Neuronal stem cell (in vitro differentiated cells): ENCODE data around the gene CD44.
A peak's percentile ranks its signal among the peaks of the same experiment; 100 is the strongest.

ENCODE experiments used
- DNase-seq: peaks from one replicate; pipeline ENCODE4 v3.0.0-alpha.2; 2013; ENCODE audit warnings: low spot score
- H2AFZ ChIP-seq: one replicate; pipeline ENCODE4 v1.6.1; 2013; ENCODE audit warnings: mild to moderate bottlenecking, low read length, inconsistent platforms
- H2AK5ac ChIP-seq: 2 replicates; pipeline ENCODE4 v1.6.1; 2013; ENCODE audit warnings: low read depth, mild to moderate bottlenecking, inconsistent platforms, low read length, moderate library complexity, mixed read lengths
- H2BK120ac ChIP-seq: 2 replicates; pipeline ENCODE4 v1.6.1; 2013; ENCODE audit warnings: low read depth, mild to moderate bottlenecking, inconsistent platforms, low read length, moderate library complexity, mixed read lengths
- H2BK12ac ChIP-seq: one replicate; pipeline ENCODE4 v1.6.1; 2013; ENCODE audit warnings: low read length, inconsistent platforms
- H2BK15ac ChIP-seq: 2 replicates; pipeline ENCODE4 v1.6.1; 2013; ENCODE audit warnings: mild to moderate bottlenecking, low read length, inconsistent platforms, mixed read lengths
- H2BK5ac ChIP-seq: one replicate; pipeline ENCODE4 v1.6.1; 2013; ENCODE audit warnings: inconsistent platforms, mild to moderate bottlenecking, low read length, moderate library complexity
- H3K14ac ChIP-seq: one replicate; pipeline ENCODE4 v1.6.1; 2013; ENCODE audit warnings: low read length, inconsistent platforms
- H3K18ac ChIP-seq: 2 replicates; pipeline ENCODE4 v1.6.1; 2013; ENCODE audit warnings: low read length, inconsistent platforms
- H3K23ac ChIP-seq: 2 replicates; pipeline ENCODE4 v1.6.1; 2013; ENCODE audit warnings: low read depth, mild to moderate bottlenecking, mixed read lengths, low read length, inconsistent platforms; ENCODE audit not compliant: poor library complexity
- H3K27ac ChIP-seq: replicated peaks from 3 replicates; pipeline ENCODE4 v1.5.1; 2013; ENCODE audit warnings: low read length, inconsistent platforms
- H3K27me3 ChIP-seq, 3 experiments: 2 replicates each; pipeline ENCODE4 v1.6.1; 2013; ENCODE audit warnings: low read length in 3 of 3, mild to moderate bottlenecking in 2 of 3, inconsistent platforms in 1 of 3, low read depth in 1 of 3, mixed read lengths in 1 of 3, moderate library complexity in 1 of 3; ENCODE audit not compliant: control insufficient read depth in 3 of 3, insufficient read depth in 3 of 3
- H3K36me3 ChIP-seq, 2 donors: replicated peaks in 1 of 2; 2 replicates each; pipeline ENCODE4 v1.6.1; 2013; ENCODE audit warnings: low read length in 2 of 2; ENCODE audit not compliant: control insufficient read depth in 2 of 2, insufficient read depth in 2 of 2
- H3K4ac ChIP-seq: 2 replicates; pipeline ENCODE4 v1.6.1; 2013; ENCODE audit warnings: inconsistent platforms, mild to moderate bottlenecking, low read length, moderate library complexity
- H3K4me1 ChIP-seq, 2 donors: 1 replicate in 1 of 2; 2 replicates in 1 of 2; pipeline ENCODE4 v1.6.1; 2013; ENCODE audit warnings: low read length in 2 of 2, low read depth in 1 of 2; ENCODE audit not compliant: control insufficient read depth in 2 of 2, insufficient read depth in 1 of 2
- H3K4me2 ChIP-seq: one replicate; pipeline ENCODE4 v1.6.1; 2013; ENCODE audit warnings: mild to moderate bottlenecking, low read length, inconsistent platforms; ENCODE audit not compliant: insufficient read depth, poor library complexity, severe bottlenecking
- H3K4me3 ChIP-seq, 2 donors: 2 replicates each; pipeline ENCODE4 v1.5.1; 2013; ENCODE audit warnings: low read length in 2 of 2, mild to moderate bottlenecking in 2 of 2, inconsistent platforms in 1 of 2, moderate library complexity in 1 of 2
- H3K79me1 ChIP-seq: one replicate; pipeline ENCODE4 v1.6.1; 2013; ENCODE audit warnings: low read depth, mild to moderate bottlenecking, inconsistent platforms, low read length, moderate library complexity
- H3K9ac ChIP-seq: one replicate; pipeline ENCODE4 v1.6.1; 2013; ENCODE audit warnings: mild to moderate bottlenecking, low read depth, low read length, inconsistent platforms; ENCODE audit not compliant: poor library complexity
- H3K9me3 ChIP-seq, 2 donors: replicated peaks in 1 of 2; 2 replicates each; pipeline versions ENCODE3 to v1.6.1; 2013; ENCODE audit warnings: low read length in 2 of 2, mild to moderate bottlenecking in 2 of 2, inconsistent platforms in 1 of 2, low read depth in 1 of 2, mixed read lengths in 1 of 2, moderate library complexity in 1 of 2; ENCODE audit not compliant: control insufficient read depth in 2 of 2, insufficient read depth in 1 of 2
- H4K8ac ChIP-seq: one replicate; pipeline ENCODE4 v1.6.1; 2013; ENCODE audit warnings: low read depth, mild to moderate bottlenecking, inconsistent platforms, low read length, moderate library complexity
- H4K91ac ChIP-seq: one replicate; pipeline ENCODE4 v1.6.1; 2013; ENCODE audit warnings: low read length, low read depth, mild to moderate bottlenecking, inconsistent platforms; ENCODE audit not compliant: poor library complexity
- WGBS, 2 donors: extraction: QIAGEN DNeasy Blood & Tissue Kit; methylation state at CpG; one replicate each; pipeline ENCODE4 v1.1.7; 2013; ENCODE audit warnings: missing lambda C conversion rate in 2 of 2, mixed read lengths in 1 of 2; ENCODE audit not compliant: insufficient read length in 2 of 2, insufficient replicate concordance in 1 of 2; ENCODE audit errors: extremely low coverage in 2 of 2; 5-methylcytosine and 5-hydroxymethylcytosine counted together

CD44 gene

DNA sequence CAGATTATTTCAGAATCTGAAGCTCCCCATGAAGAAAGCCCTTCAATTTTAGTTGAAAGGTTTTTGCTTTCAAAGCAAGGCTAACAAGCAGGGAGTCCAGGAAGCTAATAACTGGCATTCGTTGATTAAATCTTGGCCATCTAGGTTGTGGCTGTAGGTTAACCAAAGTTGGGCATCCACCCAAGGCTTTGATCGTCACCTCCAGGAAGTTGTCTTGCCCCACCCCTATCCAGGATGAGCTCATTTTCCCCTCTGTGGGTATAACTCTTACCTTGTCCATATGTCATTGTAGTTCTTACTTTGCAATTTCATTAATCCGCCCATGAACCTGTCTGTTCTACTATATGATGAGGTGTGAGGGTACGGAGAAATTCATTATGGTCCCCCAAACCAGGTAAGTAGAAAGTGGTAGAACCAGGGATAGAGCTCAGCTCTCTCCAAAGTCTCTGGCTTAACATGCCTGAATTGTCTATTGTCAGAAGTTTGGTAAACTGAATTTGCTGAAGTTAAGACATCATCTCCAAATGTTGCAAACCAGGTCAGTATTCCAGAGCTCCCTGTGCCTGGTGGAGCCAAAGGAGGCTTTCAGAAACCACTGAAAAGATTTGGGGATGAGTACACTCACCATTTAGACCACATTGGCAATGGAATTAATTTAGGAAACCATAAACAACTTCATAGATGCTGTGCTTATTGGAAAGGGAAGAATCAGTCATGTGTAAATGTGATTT is 97.1 kb downstream of the CD44 start:
- H3K9me3 ChIP-seq = peaks cover 0 to 6% of the 10 kb centered on the region in 2 donors
- no peak overlapping the region for H3K18ac ChIP-seq
- no peak overlapping the region for H3K23ac ChIP-seq
- no peak overlapping the region for H3K14ac ChIP-seq
- no peak overlapping the region for H2BK12ac ChIP-seq
- WGBS, 2 donors = no CpG with 5 or more reads among the region's 4 CpGs
- H2AK5ac ChIP-seq = no peak overlapping the region
- no peak overlapping the region for H3K4me2 ChIP-seq
- no peaks in the 10 kb centered on the region for H3K4me1 ChIP-seq
- H4K8ac ChIP-seq = no peak overlapping the region
- no peak overlapping the region for H3K27ac ChIP-seq
- no peak for DNase-seq
- no peaks in the 10 kb centered on the region for H3K36me3 ChIP-seq
- no peaks in the 10 kb centered on the region for H3K27me3 ChIP-seq
- H3K4ac ChIP-seq = no peak overlapping the region
- no peaks in the 10 kb centered on the region for H3K79me1 ChIP-seq
- no peak overlapping the region for H2BK120ac ChIP-seq
- H3K9ac ChIP-seq = no peak overlapping the region
- no peak overlapping the region for H2BK5ac ChIP-seq
- H2AFZ ChIP-seq = no peak overlapping the region
- H2BK15ac ChIP-seq = no peak overlapping the region
- H4K91ac ChIP-seq = no peak overlapping the region
- H3K4me3 ChIP-seq = no peak overlapping the region

GRCh38 chr11:35236667-35237003 is 97.7 kb downstream of the CD44 start:
- H3K27ac ChIP-seq = no peak overlapping the region
- H3K4me2 ChIP-seq = no peak overlapping the region
- H3K9ac ChIP-seq = no peak overlapping the region
- no peak overlapping the region for H4K8ac ChIP-seq
- no peak overlapping the region for H3K14ac ChIP-seq
- no peak overlapping the region for H4K91ac ChIP-seq
- no peak overlapping the region for H3K4ac ChIP-seq
- no peak overlapping the region for H3K23ac ChIP-seq
- no peaks in the 10 kb centered on the region for H3K79me1 ChIP-seq
- no peak overlapping the region for H2BK12ac ChIP-seq
- no peak overlapping the region for H2AK5ac ChIP-seq
- no peaks in the 10 kb centered on the region for H3K36me3 ChIP-seq
- no CpG with 5 or more reads among the region's 5 CpGs for WGBS, 2 donors
- no peak for DNase-seq
- H2BK120ac ChIP-seq = no peak overlapping the region
- H3K4me3 ChIP-seq = no peak overlapping the region
- peaks cover 0 to 6% of the 10 kb centered on the region in 2 donors for H3K9me3 ChIP-seq
- no peak overlapping the region for H3K18ac ChIP-seq
- no peak overlapping the region for H2BK5ac ChIP-seq
- H3K27me3 ChIP-seq = no peaks in the 10 kb centered on the region
- no peak overlapping the region for H2BK15ac ChIP-seq
- H3K4me1 ChIP-seq = no peaks in the 10 kb centered on the region
- no peak overlapping the region for H2AFZ ChIP-seq

GRCh38 chr11:35237351-35237750 is 98.4 kb downstream of the CD44 start:
- no peak overlapping the region for H2AFZ ChIP-seq
- H2BK120ac ChIP-seq = no peak overlapping the region
- no peak overlapping the region for H2BK15ac ChIP-seq
- no peak overlapping the region for H2AK5ac ChIP-seq
- no peak overlapping the region for H3K18ac ChIP-seq
- no peak for DNase-seq
- H3K9ac ChIP-seq = no peak overlapping the region
- no peak overlapping the region for H4K8ac ChIP-seq
- no peak overlapping the region for H2BK5ac ChIP-seq
- no peak overlapping the region for H3K14ac ChIP-seq
- H2BK12ac ChIP-seq = no peak overlapping the region
- no peak overlapping the region for H3K4me2 ChIP-seq
- no peak overlapping the region for H3K23ac ChIP-seq
- WGBS, 2 donors = no CpG with 5 or more reads among the region's 1 CpG
- H3K36me3 ChIP-seq = no peaks in the 10 kb centered on the region
- no peaks in the 10 kb centered on the region for H3K79me1 ChIP-seq
- H3K4ac ChIP-seq = no peak overlapping the region
- no peak overlapping the region for H4K91ac ChIP-seq
- no peak overlapping the region for H3K27ac ChIP-seq
- H3K4me3 ChIP-seq = no peak overlapping the region
- peaks cover 0 to 6% of the 10 kb centered on the region in 2 donors for H3K9me3 ChIP-seq
- H3K4me1 ChIP-seq = no peaks in the 10 kb centered on the region
- H3K27me3 ChIP-seq = no peaks in the 10 kb centered on the region

- Histone ChIP-seq H2BK120ac (no peak overlapping the region), H2BK15ac (no peak overlapping the region), H3K27ac (no peak overlapping the region), H3K18ac (no peak overlapping the region), H3K14ac (no peak overlapping the region), H3K4me2 (no peak overlapping the region), H4K8ac (no peak overlapping the region), H2BK12ac (no peak overlapping the region), H3K4me1 (no peaks in the 10 kb centered on the region), H2AFZ (peak overlapping the region; percentile 65), H3K9me3 (peaks cover 0 to 6% of the 10 kb centered on the region in 2 donors), H3K79me1 (no peaks in the 10 kb centered on the region), H3K4me3 (no peak overlapping the region), H4K91ac (no peak overlapping the region), H3K27me3 (no peaks in the 10 kb centered on the region), H2AK5ac (no peak overlapping the region), H3K4ac (no peak overlapping the region), H3K23ac (no peak overlapping the region), H3K9ac (no peak overlapping the region), H2BK5ac (no peak overlapping the region), H3K36me3 (no peaks in the 10 kb centered on the region)
- WGBS, 2 donors = no CpG with 5 or more reads among the region's 15 CpGs
- peak; percentile 69 for DNase-seq
Observed at GRCh38 chr11:35237860-35238715, 99.1 kb downstream of the CD44 start.
